K562 (cell line): ENCODE data around the gene PHEX. TPM values are rescaled to one million over a fixed set of nuclear protein-coding genes. Genes with fewer than 3 reads are reported as not detected.

ENCODE experiments used
- ATAC-seq: fragments of 200-7000 bp; cut with Tn5 transposase; 3 replicates; pipeline ENCODE4 v1.9.1; 2020; ENCODE audit warnings: moderate library complexity
- BruUV-seq: library from RNA; stranded (reverse); fragments of 400-500 nt; replicated peaks from 2 replicates; lab custom pipeline; 2021; lab: Mats Ljungman, UMichigan
- CTCF ChIA-PET: fragments of 300-600 bp; formaldehyde crosslinking; extraction: SDS; loops from one replicate; lab custom pipeline; 2021; ENCODE audit warnings: low intra/inter-chr PET ratio; lab: Yijun Ruan, JAX
- POLR2A ChIA-PET: fragments of 300-600, 350-650 bp; sonication (Branson Sonifier 250); formaldehyde crosslinking; extraction: SDS; loops from one replicate; lab custom pipeline; 2021; ENCODE audit warnings: antibody characterized with exemption, inconsistent platforms; lab: Yijun Ruan, JAX
- DNase-seq, 4 experiments: peaks; one replicate each; pipeline versions ENCODE4 v3.0.0 to v3.0.0-alpha.2; 2011 to 2018; ENCODE audit warnings: low spot score in 3 of 4, mixed read lengths in 3 of 4; ENCODE audit errors: extremely low read depth in 1 of 4
- FAIRE-seq: peaks from 2 replicates; lab custom pipeline; 2011; peaks lifted over from hg19 to GRCh38; lab: Jason Lieb, UNC
- H2AFZ ChIP-seq: 2 replicates; pipeline ENCODE4 v1.6.0; 2011; ENCODE audit warnings: low read depth, low read length, control low read depth, inconsistent platforms
- H3K27ac ChIP-seq: fragments of 200-600 bp; 3 replicates; pipeline ENCODE4 v1.8.0; 2011; ENCODE audit warnings: low read depth, mild to moderate bottlenecking, control low read depth, inconsistent platforms, low read length, moderate library complexity, mixed read lengths; ENCODE audit errors: extremely low read depth
- H3K27me3 ChIP-seq, 2 experiments: fragments of 300-600 bp in 1 of 2; 2 replicates in 1 of 2; 3 replicates in 1 of 2; pipeline versions ENCODE4 v1.6.0 to v1.8.0; 2011; ENCODE audit warnings: inconsistent platforms in 2 of 2, low read length in 2 of 2, mild to moderate bottlenecking in 1 of 2, mixed read lengths in 1 of 2, moderate library complexity in 1 of 2; ENCODE audit not compliant: control insufficient read depth in 2 of 2, insufficient read depth in 2 of 2
- H3K36me3 ChIP-seq: fragments of 300-600 bp; 3 replicates; pipeline ENCODE4 v1.8.0; 2011; ENCODE audit warnings: mild to moderate bottlenecking, low read length, inconsistent platforms; ENCODE audit not compliant: control insufficient read depth, insufficient read depth
- H3K4me1 ChIP-seq, 2 experiments: fragments of 200-600 bp in 1 of 2; replicated peaks in 1 of 2; 2 replicates in 1 of 2; 3 replicates in 1 of 2; pipeline versions ENCODE4 v1.5.1 to v1.8.0; 2011; ENCODE audit warnings: inconsistent platforms in 2 of 2, low read length in 2 of 2, mild to moderate bottlenecking in 1 of 2, mixed read lengths in 1 of 2, moderate library complexity in 1 of 2; ENCODE audit not compliant: control insufficient read depth in 2 of 2, insufficient read depth in 2 of 2
- H3K4me2 ChIP-seq: 2 replicates; pipeline ENCODE4 v1.6.1; 2011; ENCODE audit warnings: low read length, control low read depth, inconsistent platforms, mixed read lengths; ENCODE audit not compliant: insufficient read depth
- H3K4me3 ChIP-seq: fragments of 200-600 bp; sonication (generic), shearing (Covaris generic); 2 replicates; pipeline ENCODE4 v1.5.1; 2016; ENCODE audit warnings: control low read depth, inconsistent platforms
- H3K79me2 ChIP-seq: fragments of 200-600 bp; 3 replicates; pipeline ENCODE4 v1.8.0; 2011; ENCODE audit warnings: low read length, inconsistent platforms; ENCODE audit not compliant: control insufficient read depth, insufficient read depth
- H3K9ac ChIP-seq, 2 experiments: 2 replicates each; pipeline versions ENCODE4 v1.6.0 to v1.6.1; 2011; ENCODE audit warnings: low read depth in 2 of 2, low read length in 2 of 2, control low read depth in 1 of 2, inconsistent platforms in 1 of 2, mild to moderate bottlenecking in 1 of 2, mixed read lengths in 1 of 2; ENCODE audit not compliant: insufficient read depth in 1 of 2
- H3K9me1 ChIP-seq: one replicate; pipeline ENCODE4 v1.6.0; 2011; ENCODE audit warnings: inconsistent platforms, mild to moderate bottlenecking, low read length, moderate library complexity; ENCODE audit not compliant: control insufficient read depth, insufficient read depth
- H3K9me3 ChIP-seq: replicated peaks from 2 replicates; pipeline ENCODE4 v1.5.1; 2011; ENCODE audit warnings: low read depth, low read length, inconsistent platforms; ENCODE audit not compliant: control insufficient read depth, insufficient read depth
- H4K20me1 ChIP-seq: replicated peaks from 2 replicates; pipeline ENCODE4 v1.6.1; 2011; ENCODE audit warnings: low read length, inconsistent platforms, mixed read lengths; ENCODE audit not compliant: control insufficient read depth, insufficient read depth
- ETV6 ChIP-seq, 3 experiments: fragments of 150-350 bp in 1 of 3; sonication (generic) in 1 of 3; formaldehyde crosslinking in 1 of 3; IDR thresholded peaks; 2 replicates each; pipeline versions ENCODE4 v1.6.1 to v1.8.0; 2014 to 2022; ENCODE audit warnings: borderline replicate concordance in 2 of 3, low read depth in 2 of 3, antibody characterized with exemption in 1 of 3, low read length in 1 of 3, mild to moderate bottlenecking in 1 of 3, missing genetic modification reagents in 1 of 3
- MEIS2 ChIP-seq: fragments of 450-650 bp; IDR thresholded peaks from 2 replicates; pipeline ENCODE4 v1.6.1; 2014; ENCODE audit warnings: mild to moderate bottlenecking; ENCODE audit not compliant: partially characterized antibody
- NFIC ChIP-seq: fragments of 450-650 bp; IDR thresholded peaks from 2 replicates; pipeline ENCODE4 v1.6.1; 2017; ENCODE audit warnings: mild to moderate bottlenecking, inconsistent platforms
- PBX2 ChIP-seq, 2 experiments: IDR thresholded peaks in 1 of 2; conservative IDR thresholded peaks in 1 of 2; 2 replicates each; pipeline ENCODE4 v1.6.1; 2016; ENCODE audit warnings: low read depth in 2 of 2, mild to moderate bottlenecking in 1 of 2, missing compliant biosample characterization in 1 of 2, missing genetic modification characterization in 1 of 2, moderate library complexity in 1 of 2
- ZFP30 ChIP-seq: fragments of 250-450 bp; sonication (Bioruptor Pico); IDR thresholded peaks from 2 replicates; pipeline ENCODE4 v1.8.0; 2022; ENCODE audit warnings: moderate library complexity, mild to moderate bottlenecking, inconsistent platforms, borderline replicate concordance
- ZNF197 ChIP-seq: fragments of 200-800 bp; sonication (Bioruptor generic); IDR thresholded peaks from 2 replicates; pipeline ENCODE4 v1.6.1; 2016; ENCODE audit warnings: low read depth, missing genetic modification characterization, missing compliant biosample characterization
- WGBS: fragments of 100-300 bp; shearing (Covaris generic); methylation state at CpG from one replicate; pipeline ENCODE4 v1.1.6; 2016; ENCODE audit warnings: low coverage, mixed read lengths; ENCODE audit not compliant: insufficient coverage; ENCODE audit errors: missing lambda C conversion rate; 5-methylcytosine and 5-hydroxymethylcytosine counted together
- in situ Hi-C: fragments of 300-500 bp; cut with MboI; formaldehyde crosslinking; loops from 4 replicates; pipeline ENCODE4 v1.15.0; 2018; ENCODE audit warnings: inconsistent platforms, mixed read lengths
- intact Hi-C: fragments of 100-400 bp; cut with micrococcal nuclease; formaldehyde crosslinking; loops from 2 replicates; pipeline ENCODE4 v1.14.2; 2022
- polyA plus RNA-seq, 8 experiments: library from polyadenylated mRNA; depleted of rRNA in 4 of 8; stranded (reverse) in 5 of 8; unstranded in 3 of 8; fragments of >200 nt; fragmentation: Nextera tagmentation in 2 of 8; fragmentation: Illumina TruSeq in 1 of 8; extraction: Ambion mirVana in 2 of 8; extraction: Trizol in 1 of 8; gene quantifications; 2 replicates each; pipeline versions ENCODE4 v1.2.1 to v1.2.3, GENCODE V29; 2011 to 2014; ENCODE audit warnings: inconsistent platforms in 1 of 8, missing spikeins in 1 of 8
- total RNA-seq, 7 experiments: library from RNA; depleted of rRNA in 6 of 7; stranded (reverse); fragments of >200 nt in 6 of 7; fragmentation: Illumina TruSeq in 2 of 7; extraction: Trizol in 2 of 7; gene quantifications; 2 replicates each; pipeline versions ENCODE4 v1.2.1 to v1.2.3, GENCODE V29; 2011 to 2021; ENCODE audit warnings: low replicate concordance in 1 of 7

PHEX gene
- total and polyA plus RNA-seq, 9 of the 15 experiments (the other 6 are each of a cell fraction or from before 2014, with no cell fraction given) = 0.01 to 0.11 (median 0.04) TPM; not detected in 6

GRCh38 chrX:22276781-22277180 is 244.7 kb downstream of the PHEX start:
- intact Hi-C loops (no loop called here), in situ Hi-C loops (no loop called here)
- ChIA-PET CTCF (no interaction called here), POLR2A (no interaction called here)
- ATAC-seq (no peak), DNase-seq (no peak), FAIRE-seq (no peak)
- 0% methylated on average over 4 of the region's 6 CpGs for WGBS
- Histone ChIP-seq H3K4me3 (no peak overlapping the region), H2AFZ (no peak overlapping the region), H3K4me2 (no peak overlapping the region), H3K36me3 (no peaks in the 10 kb centered on the region), H3K4me1 (no peaks in the 10 kb centered on the region), H3K27ac (no peak overlapping the region), H3K79me2 (no peaks in the 10 kb centered on the region), H4K20me1 (no peaks in the 10 kb centered on the region), H3K9me1 (no peaks in the 10 kb centered on the region), H3K9ac (no peak overlapping the region), H3K9me3 (no peaks in the 10 kb centered on the region), H3K27me3 (peaks cover 0 to 4% of the 10 kb centered on the region in 2 experiments; a peak in 1 of 5 replicates)
- no peak for TF ChIP-seq NFIC
- no peak for TF ChIP-seq PBX2 (CRISPR knock-in tag; IDR thresholded peaks at IDR 0.05; ENCODE audit: low read depth)
- TF ChIP-seq PBX2 (tag; conservative IDR thresholded peaks at IDR 0.05; ENCODE audit: low read depth) = no peak
- no peak for TF ChIP-seq ZFP30
- no peak for TF ChIP-seq MEIS2
- no peak for TF ChIP-seq ZNF197 (CRISPR knock-in tag)
- no peak for TF ChIP-seq ETV6 (IDR thresholded peaks at IDR 0.05; ENCODE audit: borderline replicate concordance in 1 of 2, low read depth in 2 of 2, low read length in 1 of 2)
- no peak for TF ChIP-seq ETV6 (CRISPR knock-in tag; IDR thresholded peaks at IDR 0.05; ENCODE audit: borderline replicate concordance)
- BruUV-seq = no TSS peak
